ENCODE data around the gene CDH23.

The CDH23 gene

DNA sequence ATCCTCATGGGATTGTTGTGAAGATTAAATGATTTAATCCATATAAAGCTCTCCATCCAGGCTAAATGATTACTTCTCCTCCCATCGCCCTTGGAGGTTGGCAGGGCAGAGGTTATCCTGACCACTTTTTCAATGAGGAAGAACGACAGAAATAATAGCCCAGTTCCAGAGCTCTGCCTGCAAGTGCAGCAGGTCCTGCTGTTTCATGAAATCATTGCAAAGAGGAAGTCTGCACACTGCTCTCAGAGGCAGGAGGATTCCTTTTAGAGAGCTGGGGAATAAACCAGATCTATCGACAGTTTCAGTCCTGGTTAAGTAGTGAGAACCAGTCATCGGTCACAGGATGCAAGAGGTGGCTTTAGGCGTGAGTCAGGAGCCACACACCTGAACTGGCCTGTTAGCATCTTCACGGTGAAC is 25.0 kb upstream of the CDH23 start:
- peak; percentile 13 for DNase-seq

DNA sequence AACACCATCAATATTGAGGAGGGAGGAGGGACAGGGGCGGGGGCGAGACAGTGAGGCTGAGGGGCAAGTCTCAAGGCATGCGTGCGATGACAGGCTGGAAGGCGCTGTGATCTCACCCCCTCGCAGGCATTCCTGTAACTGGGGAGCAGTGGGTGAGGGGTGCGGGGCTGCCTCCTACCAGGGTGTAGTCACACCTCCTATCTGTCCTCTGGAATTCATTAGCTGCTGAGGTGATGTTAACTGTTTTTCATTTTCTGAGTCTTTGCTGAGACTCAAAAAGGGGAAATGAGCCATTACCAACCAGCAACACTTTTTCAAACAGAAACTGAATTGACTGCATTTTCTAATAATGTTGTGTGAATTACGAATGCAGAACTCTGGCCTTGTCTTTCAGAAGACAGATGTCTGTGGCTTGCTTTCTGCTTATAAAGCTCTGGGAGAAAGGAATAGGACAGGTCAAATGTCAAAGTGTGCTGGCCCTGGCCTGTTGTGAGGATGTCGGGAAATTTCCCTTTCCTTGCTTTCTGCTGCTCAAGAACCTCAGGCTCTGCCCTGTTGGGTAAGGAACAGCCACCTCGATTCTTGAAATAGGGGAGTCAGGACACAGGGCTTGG is 23.7 kb upstream of the CDH23 start:
- DNase-seq = peak; percentile 5

DNA sequence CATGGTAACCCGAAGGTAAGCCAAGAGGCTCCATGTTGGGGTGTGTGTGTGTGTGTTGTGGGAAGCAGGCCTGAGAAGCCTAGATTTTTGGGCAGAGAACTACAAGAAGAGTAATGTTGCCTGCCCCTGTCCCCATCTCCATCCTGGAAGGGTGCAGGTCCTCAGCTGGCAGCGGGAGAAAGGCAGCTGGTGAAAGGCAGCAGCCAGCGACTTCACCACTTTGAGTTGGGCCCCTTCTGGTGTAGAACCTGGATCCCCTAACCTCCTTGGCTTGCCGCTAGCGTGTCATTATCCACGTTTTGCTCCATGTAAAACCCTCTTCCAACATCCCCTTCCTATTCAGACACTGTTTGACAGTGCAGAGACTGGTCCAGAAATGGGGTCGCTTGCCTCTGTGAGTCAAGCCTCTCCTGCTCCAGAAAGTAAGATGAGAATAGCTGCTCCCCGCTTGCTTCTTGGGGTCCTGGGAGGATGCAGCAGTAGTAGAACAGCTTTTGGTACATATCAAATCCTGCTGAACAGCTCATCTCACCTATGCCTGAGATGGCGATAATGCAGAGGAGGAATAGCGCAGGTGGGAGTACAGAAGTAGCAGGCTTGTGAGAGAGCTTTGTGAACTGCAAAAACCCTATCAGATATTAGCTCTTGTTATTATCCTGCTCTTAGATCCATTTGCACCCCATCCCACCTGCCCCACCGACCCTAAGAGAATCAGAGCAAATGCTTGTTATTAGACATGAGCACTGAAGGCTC is 22.1 kb upstream of the CDH23 start:
- no peak for DNase-seq

DNA sequence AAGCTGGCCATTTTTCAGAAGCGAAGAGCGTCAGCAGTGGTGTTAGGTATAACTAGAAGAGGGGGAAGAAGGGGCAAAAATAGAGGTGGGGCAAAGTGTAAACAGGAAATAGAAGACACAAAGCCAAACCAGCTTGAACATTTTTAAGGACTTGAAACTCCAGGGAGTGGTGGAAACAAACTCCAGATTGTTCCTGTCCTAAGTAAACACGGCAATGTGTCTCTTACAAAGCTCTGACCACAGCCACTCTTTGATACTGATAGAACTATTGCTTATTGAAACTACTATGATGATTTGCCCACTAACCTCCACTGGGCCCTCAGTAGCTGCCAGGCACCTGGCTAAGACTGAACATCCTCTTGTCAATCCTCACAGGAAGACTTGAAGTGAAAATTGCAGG is 20.8 kb upstream of the CDH23 start:
- no peak for DNase-seq

DNA sequence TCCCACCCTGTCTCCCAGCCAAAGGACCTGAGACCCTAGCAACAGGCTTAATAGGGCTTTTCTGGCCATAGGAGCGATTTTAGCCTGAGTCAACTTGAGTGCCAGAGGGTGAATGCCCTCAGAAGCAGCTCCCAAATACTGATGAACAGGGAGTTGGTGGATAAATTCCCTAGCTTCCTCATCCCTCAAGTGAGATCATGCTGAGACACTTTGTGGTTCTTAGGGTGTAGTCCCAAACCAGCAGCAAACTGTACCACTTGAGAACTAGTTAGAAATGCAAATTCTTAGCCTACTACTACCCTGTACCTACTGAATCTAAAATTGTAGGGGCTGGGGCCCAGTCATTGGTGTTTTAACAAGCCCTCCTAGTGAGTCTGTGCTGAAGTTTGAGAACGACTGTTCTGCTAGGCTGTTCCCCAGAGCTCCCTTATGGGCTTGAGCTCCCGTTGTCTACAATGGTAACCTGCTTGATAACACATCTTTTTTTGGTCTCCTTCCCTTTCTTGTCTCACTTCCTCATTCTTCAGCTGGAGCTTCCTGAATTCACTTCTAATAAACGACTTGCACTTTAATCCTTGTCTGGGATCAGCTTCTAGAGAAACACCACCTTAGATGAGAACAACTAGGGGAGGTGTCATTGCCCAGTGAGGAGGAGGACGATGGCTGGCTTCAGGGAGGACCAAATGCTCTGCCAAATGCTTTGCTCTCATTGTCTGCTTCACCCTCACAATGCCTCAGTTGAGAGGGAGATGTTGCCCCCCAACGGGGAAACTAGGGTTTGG is 18.2 kb upstream of the CDH23 start:
- DNase-seq = no peak

DNA sequence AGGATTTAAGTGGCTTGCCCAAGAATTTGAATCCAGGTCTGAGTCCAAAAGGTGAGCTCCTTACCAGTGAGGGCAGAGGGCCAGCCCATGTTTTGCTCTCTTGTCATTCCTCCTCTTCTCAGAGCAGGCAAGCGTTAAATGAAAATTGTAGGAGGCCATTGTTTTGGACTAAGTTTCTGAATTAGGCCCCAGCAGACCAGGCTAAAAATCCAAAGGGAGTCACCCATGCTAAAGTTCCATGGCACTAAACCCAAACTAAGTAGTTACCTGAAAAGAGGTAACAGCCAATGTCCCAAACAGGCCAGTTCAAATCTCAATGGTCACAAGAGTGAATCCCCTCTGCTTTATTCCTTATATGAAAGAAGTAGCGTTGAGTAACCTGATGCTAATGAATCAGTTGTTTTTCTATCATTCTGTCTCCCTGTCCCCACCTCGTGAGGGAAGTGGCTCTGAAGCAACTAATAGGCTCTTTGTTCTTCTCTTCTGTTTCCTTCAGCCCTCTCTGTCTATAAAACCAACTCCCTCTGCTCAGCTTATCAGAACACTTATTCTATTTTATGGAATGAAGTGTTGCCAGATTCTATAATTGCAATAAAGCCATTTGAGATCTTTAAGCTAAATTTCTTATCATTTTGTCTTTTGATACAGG is 17.5 kb upstream of the CDH23 start:
- no peak for DNase-seq

DNA sequence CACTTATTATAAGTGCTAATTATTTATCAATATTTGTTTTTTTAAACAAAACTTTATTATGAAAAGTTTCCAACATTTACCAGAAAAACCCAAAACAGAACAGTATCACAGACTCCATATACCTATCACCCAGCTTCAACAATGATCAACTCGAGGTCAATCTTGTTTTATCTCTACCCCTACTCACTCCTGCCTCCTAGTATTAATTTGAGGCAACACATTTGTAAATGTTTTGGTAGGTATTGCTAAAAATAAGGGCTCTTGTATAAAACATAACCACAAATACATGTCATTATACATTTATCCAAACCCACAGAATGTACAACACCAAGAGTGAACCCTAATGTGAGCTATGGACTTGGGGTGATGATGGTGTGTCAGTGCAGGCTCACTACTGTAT is 15.9 kb upstream of the CDH23 start:
- no peak for DNase-seq

DNA sequence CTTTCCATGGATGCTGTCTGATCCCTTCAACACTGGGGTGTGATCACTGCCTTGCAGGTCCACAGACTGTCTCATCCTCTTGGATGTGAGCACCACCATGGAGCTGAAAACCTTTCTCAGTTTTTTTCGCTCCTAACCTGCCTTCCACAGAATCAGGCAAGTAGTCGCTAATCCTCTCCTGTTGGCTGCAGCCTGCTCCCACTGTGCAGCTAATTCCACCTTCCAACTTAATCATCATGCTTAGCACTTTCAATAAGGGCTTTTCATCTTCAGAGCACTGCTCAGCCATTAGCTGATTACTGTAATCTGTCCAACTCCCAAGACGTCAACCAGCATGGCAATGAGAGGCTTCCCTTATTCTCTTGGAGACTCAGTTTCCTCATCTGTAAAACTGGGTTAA is 15.1 kb upstream of the CDH23 start:
- no peak for DNase-seq

DNA sequence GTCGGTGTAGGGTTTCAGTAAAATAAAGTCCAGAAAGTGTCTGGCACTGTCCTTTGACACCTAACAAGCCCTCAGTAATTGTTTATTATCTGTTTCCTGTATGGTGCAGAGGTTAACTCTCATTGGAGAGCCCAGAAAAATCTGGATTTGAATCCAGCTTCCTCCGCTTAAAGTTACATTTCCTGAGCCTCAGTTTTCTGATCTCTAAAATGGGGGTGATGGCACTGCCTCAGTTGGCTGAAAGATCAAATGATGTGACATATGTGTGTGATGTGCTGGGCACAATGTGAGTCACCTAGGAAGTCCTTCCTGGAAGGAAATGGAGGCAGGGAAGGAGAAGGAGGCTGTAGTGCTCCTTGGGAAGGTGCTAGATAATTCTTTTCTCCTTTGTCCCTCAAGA is 14.7 kb upstream of the CDH23 start:
- no peak for DNase-seq

DNA sequence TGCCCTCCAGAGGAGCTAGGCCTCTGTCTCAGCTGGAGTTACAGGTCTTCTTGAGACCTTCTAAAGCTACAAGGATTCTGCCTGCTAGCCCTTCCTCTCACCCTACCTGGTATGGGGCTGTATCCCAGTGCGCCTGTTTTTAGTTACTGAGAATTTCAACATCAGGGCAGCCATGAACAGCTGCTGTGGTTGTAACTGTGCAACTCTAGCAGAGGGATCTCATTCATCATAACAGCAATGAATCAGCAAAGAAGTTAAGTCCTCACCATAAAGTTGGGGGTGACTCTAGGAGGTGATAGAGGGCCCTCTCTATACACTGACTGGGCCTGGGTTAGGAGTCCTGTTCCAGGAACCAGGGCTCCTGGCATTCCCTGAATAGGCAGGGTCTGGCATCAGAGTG is 14.0 kb upstream of the CDH23 start:
- DNase-seq = no peak

DNA sequence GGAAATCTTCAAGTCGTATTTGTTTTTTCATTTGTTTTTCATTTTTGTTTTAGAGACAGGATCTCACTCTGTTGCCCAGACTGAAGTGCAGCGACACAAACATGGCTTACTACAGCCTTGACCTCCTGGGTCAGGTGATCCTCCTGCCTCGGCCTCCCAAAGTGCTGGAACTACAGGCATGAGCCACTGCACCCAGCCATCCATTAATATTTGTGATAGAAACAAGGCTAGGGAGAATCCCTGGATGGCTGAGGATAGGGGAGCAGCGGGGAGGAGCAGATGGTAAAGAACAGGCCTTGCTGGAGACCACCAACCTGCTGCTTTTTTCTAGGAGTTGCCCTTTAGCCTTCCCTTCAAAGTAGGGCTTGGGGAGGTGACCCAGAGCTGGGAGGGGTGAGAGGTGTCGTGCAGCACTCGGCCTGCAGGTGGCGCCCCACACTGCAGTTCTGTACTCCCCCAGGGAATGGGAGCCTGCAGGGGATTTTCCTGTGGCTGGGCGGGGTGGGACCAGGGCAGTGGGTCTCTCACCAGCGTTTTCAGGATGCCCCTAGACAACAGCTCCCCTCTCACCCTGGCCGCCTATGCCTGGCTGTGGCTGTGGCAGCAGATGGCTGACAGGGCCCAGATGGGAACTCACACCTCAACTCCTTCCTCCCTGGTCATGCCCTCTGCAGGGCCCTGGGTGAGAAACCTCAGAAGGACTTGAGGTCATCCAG is 12.6 kb upstream of the CDH23 start:
- peak; percentile 67 for DNase-seq

DNA sequence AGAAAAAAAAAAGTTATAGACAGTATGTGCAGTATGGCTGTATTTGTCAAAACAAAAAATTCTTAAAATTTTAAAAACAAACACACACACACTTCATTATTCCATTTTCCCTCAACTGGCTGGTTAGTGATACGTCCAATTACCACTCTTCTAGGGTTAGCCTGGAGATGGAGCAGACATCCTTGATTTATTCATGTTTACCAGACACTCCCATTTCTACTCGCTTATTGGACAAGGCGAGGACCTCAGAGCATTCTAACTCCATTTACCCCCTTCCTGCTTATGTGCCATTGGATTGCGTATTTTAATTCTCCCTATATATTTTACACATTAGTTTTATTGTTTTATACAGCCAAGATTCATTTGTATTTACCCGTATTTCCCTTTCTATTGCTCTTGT is 8.5 kb upstream of the CDH23 start:
- no peak for DNase-seq

DNA sequence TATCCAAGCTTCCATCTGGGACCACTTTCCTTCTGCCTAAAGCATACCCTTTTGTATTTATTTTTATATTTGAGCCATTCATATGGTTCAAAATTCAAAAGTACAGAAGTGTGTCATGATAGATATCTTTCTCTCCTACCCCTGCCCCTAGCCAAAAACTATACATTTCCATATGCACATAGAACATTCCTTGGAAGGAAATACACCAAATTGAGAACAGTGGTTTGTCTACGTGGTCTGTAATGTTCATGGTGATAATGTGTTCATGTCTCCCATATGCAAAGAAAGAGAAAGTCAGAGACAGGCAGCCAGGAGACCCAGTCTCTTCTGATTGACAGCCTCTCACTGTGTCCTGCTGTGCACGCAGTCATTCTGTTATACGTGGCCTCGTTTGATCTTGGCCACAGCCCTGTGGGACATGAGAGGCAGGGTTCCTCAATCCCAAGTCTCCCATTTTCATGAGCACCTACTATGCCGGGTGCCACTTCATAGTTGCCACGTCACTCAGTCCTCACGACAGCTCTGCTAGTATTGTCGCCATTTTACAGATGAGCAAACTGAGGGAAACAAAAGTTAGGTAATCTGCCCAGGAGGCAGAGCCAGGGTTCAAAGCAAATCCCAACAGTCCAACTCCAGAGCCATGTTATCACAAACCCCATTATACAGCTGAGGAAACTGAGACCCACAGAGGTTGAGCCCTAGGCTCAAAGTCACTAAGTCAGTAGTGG is 8.0 kb upstream of the CDH23 start:
- no peak for DNase-seq

DNA sequence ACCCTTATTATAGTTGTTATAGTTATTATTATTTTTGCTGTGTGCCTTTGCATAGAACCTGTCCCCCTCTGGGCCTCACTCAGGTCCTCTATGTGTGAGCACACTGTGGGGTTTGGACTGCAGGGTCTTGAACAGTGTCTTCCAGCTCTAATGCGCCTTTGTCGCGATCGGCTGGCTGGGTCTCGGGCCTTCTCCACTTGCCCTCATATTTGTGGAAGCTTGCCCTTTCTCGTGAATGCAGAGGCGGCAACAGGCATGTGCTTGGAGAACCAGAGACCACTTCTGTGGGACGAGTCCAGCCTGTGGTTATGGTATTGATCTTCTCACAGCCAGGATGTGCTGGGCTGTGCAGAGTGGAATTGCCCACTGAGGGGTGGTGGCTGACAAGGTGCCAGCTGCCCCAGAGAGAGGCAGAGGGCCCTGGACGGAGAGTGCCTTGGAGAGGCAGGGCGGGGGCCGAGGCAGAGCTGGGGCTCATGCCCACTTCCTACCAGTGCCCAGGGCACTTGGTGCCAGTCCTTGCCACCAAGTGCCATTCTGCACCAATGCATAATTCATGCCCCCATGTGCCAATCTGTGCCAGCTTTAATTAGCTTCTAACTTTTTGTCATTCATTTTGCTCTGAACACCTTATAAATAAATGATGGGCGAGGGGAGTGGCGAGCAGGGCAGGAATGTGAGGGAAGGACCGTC is 6.8 kb upstream of the CDH23 start:
- no peak for DNase-seq

DNA sequence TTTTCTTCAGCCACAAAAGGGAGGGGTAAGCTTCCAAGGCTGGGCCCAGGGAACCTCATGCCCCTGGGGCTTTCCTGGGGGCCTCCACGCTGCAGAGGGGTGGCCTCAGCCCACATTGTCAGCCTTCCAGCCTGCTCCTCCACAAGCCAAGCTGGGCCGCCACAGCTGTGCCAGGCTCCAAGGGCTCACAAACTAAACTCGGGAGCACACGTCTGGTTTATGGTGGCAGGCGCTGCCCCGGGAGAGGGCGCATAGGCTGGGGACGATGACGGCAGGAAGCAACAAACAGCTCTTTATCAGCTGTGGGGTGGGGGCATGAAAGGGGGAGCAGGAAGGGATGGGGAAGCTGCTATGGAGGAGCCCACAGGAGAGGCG is 6.3 kb upstream of the CDH23 start:
- no peak for DNase-seq

DNA sequence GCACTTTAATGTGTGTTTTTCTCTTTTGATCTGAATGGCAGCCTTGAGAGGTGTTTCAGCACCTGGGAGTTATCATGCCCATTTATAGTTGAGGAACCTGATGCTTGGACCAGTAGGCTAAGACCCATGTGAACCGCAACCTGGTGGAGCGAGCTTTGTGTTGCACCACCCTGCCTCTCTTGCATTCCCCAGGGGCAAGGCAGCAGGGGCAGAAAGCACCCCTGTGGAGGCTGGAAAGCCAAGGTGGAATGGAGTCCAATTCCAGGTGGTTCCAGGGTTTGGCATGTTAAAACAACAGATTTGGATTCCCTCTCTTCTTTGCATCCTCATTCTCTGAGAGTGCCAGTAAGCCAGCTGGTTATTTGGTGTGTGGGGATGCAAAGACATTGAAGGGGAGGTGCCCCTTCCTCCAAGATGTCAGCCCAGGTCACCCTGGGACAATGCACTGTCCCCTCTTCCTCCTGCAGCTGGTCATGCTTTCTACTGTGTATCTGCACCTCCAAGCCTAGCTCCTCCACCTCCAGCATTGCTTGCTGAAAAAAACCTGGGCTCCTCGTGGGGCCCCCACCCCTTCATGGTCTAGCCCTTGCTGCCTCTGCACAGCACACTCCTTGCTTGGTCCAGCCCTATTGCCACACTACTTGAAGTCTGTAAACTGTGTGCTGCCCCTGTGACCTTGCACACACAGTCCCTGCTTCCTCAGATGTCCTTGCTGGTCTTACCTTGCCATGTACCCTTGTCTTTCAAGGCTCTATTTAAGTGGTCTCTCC is 5.6 kb upstream of the CDH23 start:
- DNase-seq = no peak

DNA sequence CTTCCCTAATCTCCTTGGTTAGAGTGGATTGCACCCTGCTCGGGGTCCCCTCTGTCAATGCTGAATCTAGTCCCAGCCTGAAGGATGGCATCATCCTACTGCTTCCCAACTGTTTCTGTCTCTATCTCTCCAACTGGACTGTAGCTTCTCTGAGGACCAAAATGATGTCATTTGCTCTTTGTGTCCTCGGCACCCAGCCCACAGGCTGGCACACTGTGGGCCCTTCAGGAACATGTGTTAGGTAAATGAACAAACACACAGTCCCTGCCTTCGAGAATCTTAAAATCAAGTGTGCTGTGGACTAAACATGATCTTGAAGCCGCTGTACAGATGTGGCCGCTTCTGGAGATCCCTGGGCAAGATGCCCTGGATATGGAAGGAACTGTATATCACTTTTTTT is 5.0 kb upstream of the CDH23 start:
- no peak for DNase-seq

DNA sequence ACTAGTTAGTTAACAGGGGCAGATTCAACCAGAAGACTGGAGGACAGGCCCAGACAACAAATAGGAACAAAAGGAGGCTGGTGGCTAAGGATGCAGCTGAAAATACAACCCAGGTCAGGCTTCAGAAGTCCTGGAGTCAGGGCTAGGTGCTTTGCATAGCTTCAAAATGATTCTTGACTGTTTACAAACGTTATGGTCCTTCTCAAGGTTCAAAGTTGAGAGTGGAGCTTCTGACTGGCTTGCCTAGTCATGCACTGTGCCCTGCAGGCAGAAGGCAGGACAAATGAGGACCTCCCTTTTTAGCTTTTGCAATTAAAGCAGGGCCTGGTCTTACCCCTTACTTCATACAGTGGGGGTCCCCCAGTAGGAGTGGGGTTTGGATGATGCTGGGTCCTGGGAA is 4.4 kb upstream of the CDH23 start:
- no peak for DNase-seq

DNA sequence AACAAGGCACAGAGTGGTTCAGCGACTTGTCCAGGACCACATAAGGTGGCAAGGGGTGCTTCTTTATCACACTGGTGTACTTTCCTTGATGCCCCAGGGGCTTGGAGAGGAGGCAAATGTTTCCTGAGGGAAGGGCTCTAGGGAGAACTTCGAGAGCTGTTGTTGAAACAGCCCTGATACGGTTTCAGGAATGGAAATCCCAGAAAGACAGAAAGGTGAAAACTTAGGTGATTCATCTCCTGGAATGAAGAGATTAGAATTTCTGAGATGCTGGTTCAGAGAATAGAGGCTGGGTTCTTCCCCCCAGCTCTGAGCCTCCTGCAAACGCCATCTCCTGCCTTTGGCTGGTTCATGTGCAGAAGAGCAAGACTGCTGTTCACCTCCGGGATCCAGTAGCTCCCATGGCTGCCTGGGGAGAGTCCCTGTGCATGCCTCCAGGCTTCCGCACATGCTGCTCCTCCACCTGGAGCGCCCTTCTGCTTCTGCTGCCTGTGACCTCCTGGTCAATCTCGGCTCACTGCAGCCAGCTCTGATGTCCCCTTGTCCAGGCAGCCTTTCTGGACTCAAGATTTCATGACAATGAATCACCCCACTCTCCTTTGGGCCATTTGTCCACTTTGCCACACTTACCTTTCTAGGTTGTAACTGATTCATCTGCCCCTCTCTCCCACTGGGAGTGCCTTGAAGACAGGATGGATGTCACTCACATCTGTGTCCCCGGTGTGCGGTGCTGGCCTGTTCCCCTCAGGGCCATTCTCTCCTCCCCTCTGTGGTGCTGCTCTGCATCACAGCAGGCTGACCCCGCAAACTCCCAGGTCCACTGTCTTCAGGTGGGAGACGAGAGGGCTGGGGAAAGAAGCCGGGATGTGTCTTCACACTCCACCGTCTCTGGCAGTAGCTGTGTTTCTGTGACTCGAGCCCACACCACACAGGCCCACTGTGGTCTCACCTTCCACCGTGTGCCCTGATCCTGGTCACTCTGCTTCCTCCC is 3.6 kb upstream of the CDH23 start:
- no peak for DNase-seq
